Measurements from ENCODE around the gene CBFB. TPM values are rescaled to one million over a fixed set of nuclear protein-coding genes. Genes with fewer than 3 reads are reported as not detected.

The CBFB gene
- total RNA-seq, 1 donor from 2014 or later: 51.3 TPM

- no peak for DNase-seq (ENCODE audit: low spot score)
Measured at GRCh38 chr16:67128417-67128816, 99.5 kb downstream of the CBFB start.

- DNase-seq (ENCODE audit: low spot score): no peak
Measured at GRCh38 chr16:67128887-67129286, 99.9 kb downstream of the CBFB start.

- DNase-seq (ENCODE audit: low spot score): no peak
Measured at GRCh38 chr16:67129422-67129821, 100.5 kb downstream of the CBFB start.

GRCh38 chr16:67137605-67138004 lies 108.7 kb downstream of the CBFB start:
- DNase-seq (ENCODE audit: low spot score): no peak

- DNase-seq (ENCODE audit: low spot score): no peak
Measured at GRCh38 chr16:67141391-67141790, 112.4 kb downstream of the CBFB start.

GRCh38 chr16:67142342-67142741 lies 113.4 kb downstream of the CBFB start:
- no peak for DNase-seq (ENCODE audit: low spot score)

GRCh38 chr16:67144943-67145342 lies 116.0 kb downstream of the CBFB start:
- no peak for DNase-seq (ENCODE audit: low spot score)

- no peak for DNase-seq (ENCODE audit: low spot score)
Measured at GRCh38 chr16:67145746-67146145, 116.8 kb downstream of the CBFB start.

- no peak for DNase-seq (ENCODE audit: low spot score)
Measured at GRCh38 chr16:67146523-67147357, 117.8 kb downstream of the CBFB start.

GRCh38 chr16:67147437-67148140 lies 118.6 kb downstream of the CBFB start:
- DNase-seq (ENCODE audit: low spot score): no peak

GRCh38 chr16:67148221-67148620 lies 119.3 kb downstream of the CBFB start:
- no peak for DNase-seq (ENCODE audit: low spot score)

- no peak for DNase-seq (ENCODE audit: low spot score)
Measured at GRCh38 chr16:67148656-67149275, 119.8 kb downstream of the CBFB start.

- DNase-seq (ENCODE audit: low spot score): no peak
Measured at GRCh38 chr16:67149276-67150046, 120.5 kb downstream of the CBFB start.

- DNase-seq (ENCODE audit: low spot score): peak; percentile 88
Measured at GRCh38 chr16:67150047-67150832, 121.3 kb downstream of the CBFB start.

Other genes starting within 250 kb of the CBFB start
- 1.7 TPM for gene TERB1, start 227.6 kb upstream of the CBFB start, total RNA-seq (ENCODE audit: insufficient read depth, low replicate concordance)
- gene NAE1, start 198.2 kb upstream of the CBFB start, total RNA-seq (ENCODE audit: insufficient read depth, low replicate concordance): 40.4 TPM
- not detected for gene CA7, start 184.7 kb upstream of the CBFB start, total RNA-seq (ENCODE audit: insufficient read depth, low replicate concordance)
- gene PDP2, start 148.6 kb upstream of the CBFB start, total RNA-seq (ENCODE audit: insufficient read depth, low replicate concordance): 16.4 TPM
- not detected for gene CDH16, start 110.3 kb upstream of the CBFB start, total RNA-seq (ENCODE audit: insufficient read depth, low replicate concordance)
- gene RRAD, start 103.6 kb upstream of the CBFB start, total RNA-seq (ENCODE audit: insufficient read depth, low replicate concordance): 19.0 TPM
- gene CIAO2B, start 94.7 kb upstream of the CBFB start, total RNA-seq (ENCODE audit: insufficient read depth, low replicate concordance): 72.5 TPM
- 53.7 TPM for gene CES2, start 93.6 kb upstream of the CBFB start, total RNA-seq (ENCODE audit: insufficient read depth, low replicate concordance)
- gene CES3, start 67.9 kb upstream of the CBFB start, total RNA-seq (ENCODE audit: insufficient read depth, low replicate concordance): 3.4 TPM
- gene CES4A, start 40.6 kb upstream of the CBFB start, total RNA-seq (ENCODE audit: insufficient read depth, low replicate concordance): 4.1 TPM
- gene PHAF1, start 80.8 kb downstream of the CBFB start, total RNA-seq (ENCODE audit: insufficient read depth, low replicate concordance): 18.5 TPM
- gene B3GNT9, start 121.8 kb downstream of the CBFB start, total RNA-seq (ENCODE audit: insufficient read depth, low replicate concordance): 37.3 TPM
- 10.8 TPM for gene TRADD, start 130.8 kb downstream of the CBFB start, total RNA-seq (ENCODE audit: insufficient read depth, low replicate concordance)
- gene FBXL8, start 130.8 kb downstream of the CBFB start, total RNA-seq (ENCODE audit: insufficient read depth, low replicate concordance): 9.6 TPM
- 17.3 TPM for gene HSF4, start 135.6 kb downstream of the CBFB start, total RNA-seq (ENCODE audit: insufficient read depth, low replicate concordance)
- gene NOL3, start 141.4 kb downstream of the CBFB start, total RNA-seq (ENCODE audit: insufficient read depth, low replicate concordance): 17.1 TPM
- gene MATCAP1, start 154.8 kb downstream of the CBFB start, total RNA-seq (ENCODE audit: insufficient read depth, low replicate concordance): 2.6 TPM
- gene EXOC3L1, start 161.0 kb downstream of the CBFB start, total RNA-seq (ENCODE audit: insufficient read depth, low replicate concordance): 0.24 TPM
- gene E2F4, start 163.0 kb downstream of the CBFB start, total RNA-seq (ENCODE audit: insufficient read depth, low replicate concordance): 85.7 TPM
- gene ELMO3, start 170.0 kb downstream of the CBFB start, total RNA-seq (ENCODE audit: insufficient read depth, low replicate concordance): not detected
- 5.5 TPM for gene TMEM208, start 198.0 kb downstream of the CBFB start, total RNA-seq (ENCODE audit: insufficient read depth, low replicate concordance)
- gene FHOD1, start 218.3 kb downstream of the CBFB start, total RNA-seq (ENCODE audit: insufficient read depth, low replicate concordance): 2.6 TPM
- gene SLC9A5, start 219.8 kb downstream of the CBFB start, total RNA-seq (ENCODE audit: insufficient read depth, low replicate concordance): 1.2 TPM